Upper lobe of right lung (tissue), 1 donor: ENCODE data around the gene CUL3. TPM values are rescaled to one million over a fixed set of nuclear protein-coding genes. Genes with fewer than 3 reads are reported as not detected.

Experiments
- ATAC-seq: fragments of 200-7000 bp; cut with Tn5 transposase; one replicate; pipeline ENCODE4 v1.9.1; 2020; ENCODE audit warnings: mild to moderate bottlenecking, moderate library complexity
- DNase-seq: peaks from one replicate; pipeline ENCODE4 v3.0.0-alpha.2; 2020
- H3K27ac ChIP-seq: fragments of 200-600 bp; one replicate; pipeline ENCODE4 v1.8.0; 2022
- H3K27me3 ChIP-seq: fragments of 200-600 bp; one replicate; pipeline ENCODE4 v1.8.0; 2022; ENCODE audit warnings: mild to moderate bottlenecking
- H3K36me3 ChIP-seq: fragments of 200-600 bp; one replicate; pipeline ENCODE4 v1.8.0; 2022
- H3K4me1 ChIP-seq: fragments of 200-600 bp; one replicate; pipeline ENCODE4 v1.8.0; 2022
- H3K4me3 ChIP-seq: fragments of 200-600 bp; one replicate; pipeline ENCODE4 v1.8.0; 2022; ENCODE audit warnings: mild to moderate bottlenecking
- H3K9me3 ChIP-seq: fragments of 200-600 bp; one replicate; pipeline ENCODE4 v1.8.0; 2022
- CTCF ChIP-seq: fragments of 200-600 bp; IDR thresholded peaks from one replicate; pipeline ENCODE4 v1.8.0; 2022; ENCODE audit warnings: antibody characterized with exemption
- intact Hi-C: fragments of 100-400 bp; cut with DNase I; formaldehyde crosslinking; loops from one replicate; pipeline ENCODE4 v1.11.0; 2022
- total RNA-seq: library from RNA; stranded (reverse); fragmentation: NEBNext Ultra II Directional; extraction: Animal tissue kit (Norgen Biotek cat#: 25700); gene quantifications from one replicate; pipeline ENCODE4 v1.2.1, GENCODE V29; 2021
- donor health status: DM: no; HTN: yes; CAD: no; lungs with severe emphysema.

The CUL3 gene
- total RNA-seq, 1 donor from 2014 or later, result 80.6 TPM

DNA sequence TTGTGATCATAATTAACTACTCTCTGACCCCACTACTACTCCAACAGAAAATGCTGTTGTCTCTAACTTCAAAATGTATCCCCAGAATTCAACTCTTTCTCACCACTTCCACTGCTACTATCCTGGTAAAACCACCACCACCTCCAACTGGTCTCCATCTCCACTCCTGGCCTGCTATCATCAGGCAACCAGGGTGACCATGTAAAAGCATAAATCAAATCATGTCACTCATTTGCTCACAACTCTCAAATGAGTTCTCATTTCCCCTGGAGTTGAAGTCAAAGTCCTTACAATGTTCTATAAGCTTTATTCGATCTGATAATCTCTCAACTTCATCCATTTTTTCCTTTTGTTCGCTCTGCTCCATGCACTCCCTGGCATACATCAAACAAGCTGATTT, 24.6 kb downstream of the CUL3 start:
- H3K36me3 ChIP-seq, result no peaks in the 10 kb centered on the region
- no peak overlapping the region for H3K27ac ChIP-seq
- no peaks in the 10 kb centered on the region for H3K9me3 ChIP-seq
- peaks cover 7% of the 10 kb centered on the region for H3K4me1 ChIP-seq
- no peak for TF ChIP-seq CTCF
- no peak overlapping the region for H3K4me3 ChIP-seq
- ATAC-seq (no peak), DNase-seq (no peak)
- no peaks in the 10 kb centered on the region for H3K27me3 ChIP-seq
- intact Hi-C loops, result no loop called here

DNA sequence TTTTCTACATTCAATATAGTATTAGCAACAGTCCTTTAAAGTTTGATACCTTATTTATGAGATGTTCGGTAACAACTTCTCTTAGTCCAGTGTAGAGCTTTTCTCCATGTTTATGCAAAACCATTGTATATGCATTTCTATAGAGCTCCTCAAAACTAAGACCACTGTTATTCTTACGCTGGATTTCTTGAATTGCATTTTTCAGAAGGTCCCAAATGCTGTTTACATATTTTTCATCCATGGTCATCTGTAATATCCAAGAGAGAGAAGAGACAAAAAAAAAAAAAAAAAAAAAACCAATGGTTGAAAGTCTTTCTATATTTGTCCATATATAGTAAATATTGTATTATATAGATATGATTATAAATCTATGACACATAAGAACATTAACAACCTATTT, 27.6 kb downstream of the CUL3 start:
- no peak for DNase-seq
- Histone ChIP-seq H3K9me3 (no peaks in the 10 kb centered on the region), H3K27ac (no peak overlapping the region), H3K27me3 (no peaks in the 10 kb centered on the region), H3K4me1 (no peaks in the 10 kb centered on the region), H3K4me3 (no peak overlapping the region), H3K36me3 (no peaks in the 10 kb centered on the region)
- TF ChIP-seq CTCF, result no peak
- intact Hi-C loops, result no loop called here
- ATAC-seq, result no peak

GRCh38 chr2:224556381-224556780, 28.8 kb downstream of the CUL3 start:
- Histone ChIP-seq H3K27ac (no peak overlapping the region), H3K4me3 (no peak overlapping the region), H3K27me3 (no peaks in the 10 kb centered on the region), H3K36me3 (no peaks in the 10 kb centered on the region), H3K4me1 (no peaks in the 10 kb centered on the region), H3K9me3 (no peaks in the 10 kb centered on the region)
- ATAC-seq (no peak), DNase-seq (no peak)
- intact Hi-C loops, result no loop called here
- no peak for TF ChIP-seq CTCF

DNA sequence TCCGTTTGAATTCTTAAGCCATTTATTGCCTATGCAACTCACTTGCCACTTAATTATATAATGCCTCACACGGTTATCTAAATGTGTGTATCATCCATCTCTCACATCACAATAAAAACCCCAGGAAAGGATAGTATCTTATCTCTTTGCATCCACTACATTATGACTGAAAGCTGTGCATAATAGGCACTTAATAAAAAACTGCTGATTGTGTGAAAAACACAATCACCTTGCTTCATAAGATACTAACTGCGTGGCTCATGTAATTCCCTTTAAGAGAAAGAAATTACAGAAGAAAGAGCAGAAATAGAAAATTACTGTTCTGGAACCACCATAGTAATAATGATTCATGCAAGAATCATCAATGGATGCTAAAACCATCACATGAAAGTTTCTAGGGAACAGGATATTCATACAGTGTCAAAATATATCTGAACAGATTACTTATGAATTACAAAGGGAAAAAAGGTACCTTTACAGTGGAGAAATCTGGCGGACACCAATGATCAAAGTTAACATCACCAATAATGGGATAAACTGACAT, 29.3 kb downstream of the CUL3 start:
- Histone ChIP-seq H3K27me3 (no peaks in the 10 kb centered on the region), H3K9me3 (no peaks in the 10 kb centered on the region), H3K4me3 (no peak overlapping the region), H3K36me3 (no peaks in the 10 kb centered on the region), H3K27ac (no peak overlapping the region), H3K4me1 (no peaks in the 10 kb centered on the region)
- intact Hi-C loops, result no loop called here
- ATAC-seq, result no peak
- no peak for DNase-seq
- no peak for TF ChIP-seq CTCF

- Histone ChIP-seq H3K9me3 (no peaks in the 10 kb centered on the region), H3K36me3 (no peaks in the 10 kb centered on the region), H3K27ac (no peak overlapping the region), H3K27me3 (no peaks in the 10 kb centered on the region), H3K4me3 (no peak overlapping the region), H3K4me1 (no peaks in the 10 kb centered on the region)
- TF ChIP-seq CTCF, result no peak
- ATAC-seq (no peak), DNase-seq (no peak)
- intact Hi-C loops, result no loop called here
These were observed 32.4 kb downstream of the CUL3 start for GRCh38 chr2:224552771-224553170.

GRCh38 chr2:224551693-224552092, 33.5 kb downstream of the CUL3 start:
- Histone ChIP-seq H3K4me3 (no peak overlapping the region), H3K27ac (no peak overlapping the region), H3K36me3 (no peaks in the 10 kb centered on the region), H3K27me3 (no peaks in the 10 kb centered on the region), H3K4me1 (no peaks in the 10 kb centered on the region), H3K9me3 (no peaks in the 10 kb centered on the region)
- DNase-seq (no peak), ATAC-seq (no peak)
- intact Hi-C loops, result no loop called here
- TF ChIP-seq CTCF, result no peak
